Astrocyte (in vitro differentiated cells and primary cell): ENCODE results near the gene PTPRU. TPM values are rescaled to one million over a fixed set of nuclear protein-coding genes. Genes with fewer than 3 reads are reported as not detected.

Source experiments
- DNase-seq: peaks from one replicate; pipeline ENCODE4 v3.0.0-alpha.2; 2010; ENCODE audit warnings: low read depth
- FAIRE-seq: peaks from 2 replicates; lab custom pipeline; 2011; peaks lifted over from hg19 to GRCh38; lab: Jason Lieb, UNC
- H2AFZ ChIP-seq: 2 replicates; pipeline ENCODE4 v1.6.0; 2012; ENCODE audit warnings: low read depth, low read length, inconsistent platforms
- H3K27ac ChIP-seq: 2 replicates; pipeline ENCODE4 v1.5.1; 2011; ENCODE audit warnings: low read depth, low read length, inconsistent platforms
- H3K27me3 ChIP-seq: 2 replicates; pipeline ENCODE4 v1.6.0; 2011; ENCODE audit warnings: low read length, inconsistent platforms; ENCODE audit not compliant: insufficient read depth
- H3K36me3 ChIP-seq: 2 replicates; pipeline ENCODE4 v1.5.1; 2011; ENCODE audit warnings: low read length, inconsistent platforms; ENCODE audit not compliant: insufficient read depth
- H3K4me1 ChIP-seq: 2 replicates; pipeline ENCODE4 v1.5.1; 2011; ENCODE audit warnings: low read length, inconsistent platforms; ENCODE audit not compliant: insufficient read depth
- H3K4me2 ChIP-seq: 2 replicates; pipeline ENCODE4 v1.6.0; 2012; ENCODE audit warnings: low read length, inconsistent platforms
- H3K4me3 ChIP-seq: 2 replicates; pipeline ENCODE4 v1.5.1; 2011; ENCODE audit warnings: low read depth, mild to moderate bottlenecking, low read length, inconsistent platforms; ENCODE audit not compliant: insufficient read depth
- H3K79me2 ChIP-seq: 2 replicates; pipeline ENCODE4 v1.6.0; 2012; ENCODE audit warnings: mild to moderate bottlenecking, low read length, inconsistent platforms; ENCODE audit not compliant: insufficient read depth
- H3K9ac ChIP-seq: 2 replicates; pipeline ENCODE4 v1.6.0; 2012; ENCODE audit warnings: mild to moderate bottlenecking, low read length, inconsistent platforms
- H3K9me3 ChIP-seq: 2 replicates; pipeline ENCODE4 v1.5.1; 2012; ENCODE audit warnings: low read depth, mild to moderate bottlenecking, low read length, inconsistent platforms; ENCODE audit not compliant: insufficient read depth
- H4K20me1 ChIP-seq: 2 replicates; pipeline ENCODE4 v1.6.0; 2012; ENCODE audit warnings: low read length, inconsistent platforms; ENCODE audit not compliant: insufficient read depth
- H3K27ac Mint-ChIP-seq: one replicate; pipeline ENCODE4 v1.8.0; 2021; ENCODE audit warnings: mild to moderate bottlenecking, mixed read lengths; ENCODE audit not compliant: unreplicated experiment
- H3K27me3 Mint-ChIP-seq: one replicate; pipeline ENCODE4 v1.8.0; 2021; ENCODE audit warnings: low read depth, mixed read lengths; ENCODE audit not compliant: unreplicated experiment
- H3K36me3 Mint-ChIP-seq: one replicate; pipeline ENCODE4 v1.8.0; 2021; ENCODE audit warnings: low read depth, mixed read lengths; ENCODE audit not compliant: unreplicated experiment
- H3K4me1 Mint-ChIP-seq: one replicate; pipeline ENCODE4 v1.8.0; 2021; ENCODE audit warnings: low read depth, mixed read lengths; ENCODE audit not compliant: unreplicated experiment
- H3K4me3 Mint-ChIP-seq: one replicate; pipeline ENCODE4 v1.8.0; 2021; ENCODE audit warnings: mild to moderate bottlenecking, moderate library complexity, mixed read lengths; ENCODE audit not compliant: unreplicated experiment
- H3K9me3 Mint-ChIP-seq: one replicate; pipeline ENCODE4 v1.8.0; 2021; ENCODE audit warnings: mild to moderate bottlenecking, mixed read lengths; ENCODE audit not compliant: unreplicated experiment
- CTCF ChIP-seq: IDR thresholded peaks from 2 replicates; pipeline ENCODE4 v1.5.1; 2011; ENCODE audit warnings: low read depth, mild to moderate bottlenecking, inconsistent platforms, low read length, moderate library complexity; ENCODE audit not compliant: insufficient read depth
- EZH2 ChIP-seq: IDR thresholded peaks from 2 replicates; pipeline ENCODE4 v1.6.1; 2012; ENCODE audit warnings: mild to moderate bottlenecking, low read length, inconsistent platforms; ENCODE audit not compliant: insufficient read depth
- total RNA-seq: library from RNA; stranded (reverse); gene quantifications from 2 replicates; pipeline ENCODE4 v1.2.1, GENCODE V29; 2021

PTPRU gene
- total RNA-seq, 1 donor from 2014 or later = 36.6 TPM

DNA sequence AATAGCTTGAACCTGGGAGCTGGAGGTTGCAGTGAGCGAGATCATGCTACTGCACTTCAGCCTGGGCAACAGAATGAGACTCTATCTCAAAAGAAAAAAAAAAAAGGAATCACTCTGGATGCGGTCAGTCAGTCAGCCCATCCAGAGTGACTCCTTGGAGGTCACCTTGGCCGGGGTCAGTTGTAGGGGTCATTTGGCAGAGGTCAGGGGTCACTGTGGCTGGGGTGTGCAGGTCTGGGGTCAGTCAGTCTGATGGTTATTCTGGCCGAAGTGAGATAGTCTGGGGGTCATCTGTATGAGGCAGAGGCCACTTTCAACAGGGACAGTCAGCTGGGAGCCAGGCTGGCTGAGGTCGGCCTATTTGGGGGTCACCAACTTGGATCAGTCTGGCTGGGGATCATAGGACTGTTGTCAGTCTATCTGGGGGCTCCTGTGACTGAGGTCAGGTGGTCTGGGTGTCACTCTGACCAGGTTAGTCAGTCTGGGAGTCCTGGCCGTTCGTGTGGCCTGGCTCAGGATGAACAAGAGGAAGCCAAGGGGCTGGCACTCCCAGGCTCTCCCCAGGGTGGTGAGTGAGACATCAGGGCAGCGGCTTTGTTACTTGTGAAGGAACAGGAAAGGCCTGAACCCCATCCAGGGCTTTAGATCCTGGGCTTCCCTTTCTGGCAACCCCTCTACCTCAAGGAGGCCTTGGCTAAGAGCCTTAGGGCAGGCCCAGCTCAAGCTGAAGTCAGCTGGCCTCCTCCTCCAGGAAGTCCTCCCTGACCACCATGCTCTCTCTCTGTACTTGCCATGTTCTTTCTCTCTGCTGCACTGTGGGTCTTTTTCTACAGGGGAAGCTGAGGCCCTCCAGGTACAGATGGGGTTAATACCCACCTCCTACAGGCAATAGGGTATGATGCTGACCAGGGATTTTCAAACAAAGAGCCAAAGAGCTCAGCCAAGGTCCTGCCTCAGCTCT is 15.1 kb downstream of the PTPRU start:
- Histone ChIP-seq H3K79me2 (peaks cover 26% of the 10 kb centered on the region), H2AFZ (no peak overlapping the region), H3K4me3 (no peak overlapping the region), H4K20me1 (no peaks in the 10 kb centered on the region), H3K27ac (no peak overlapping the region), H3K9ac (no peak overlapping the region), H3K9me3 (no peaks in the 10 kb centered on the region), H3K4me1 (peaks cover 30% of the 10 kb centered on the region), H3K4me2 (no peak overlapping the region), H3K27me3 (no peaks in the 10 kb centered on the region), H3K36me3 (no peaks in the 10 kb centered on the region)
- Mint-ChIP-seq H3K36me3 (peaks cover 7% of the 10 kb centered on the region), H3K4me3 (no peak overlapping the region), H3K9me3 (no peaks in the 10 kb centered on the region), H3K27ac (no peak overlapping the region), H3K4me1 (peaks cover 30% of the 10 kb centered on the region), H3K27me3 (peaks cover 12% of the 10 kb centered on the region)
- no peak for FAIRE-seq
- DNase-seq = no peak
- TF ChIP-seq CTCF = no peak
- TF ChIP-seq EZH2 = no peak

DNA sequence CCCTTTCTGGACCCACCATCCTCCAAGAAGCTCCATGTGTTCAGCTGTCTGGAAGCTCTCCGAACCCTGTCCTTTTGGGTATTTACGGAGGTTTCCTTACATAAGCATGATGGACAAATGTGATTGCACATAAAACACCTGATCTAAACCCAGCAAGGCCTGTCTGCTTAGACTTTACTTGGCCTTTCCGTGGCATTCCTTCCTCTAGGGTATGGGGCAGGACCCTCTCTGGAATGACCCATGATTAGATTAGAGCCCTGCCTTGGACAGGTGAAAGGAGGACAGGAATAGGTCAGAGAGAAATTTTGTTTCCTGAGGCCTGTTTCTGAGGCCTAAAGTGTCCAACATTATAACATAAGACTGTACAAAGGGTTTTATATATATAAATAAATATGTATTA is 16.9 kb downstream of the PTPRU start:
- Mint-ChIP-seq H3K9me3 (no peaks in the 10 kb centered on the region), H3K27me3 (peaks cover 13% of the 10 kb centered on the region), H3K27ac (no peak overlapping the region), H3K4me1 (peaks cover 41% of the 10 kb centered on the region), H3K4me3 (no peak overlapping the region), H3K36me3 (peaks cover 4% of the 10 kb centered on the region)
- FAIRE-seq (no peak), DNase-seq (no peak)
- H3K36me3 ChIP-seq = no peaks in the 10 kb centered on the region
- no peaks in the 10 kb centered on the region for H3K9me3 ChIP-seq
- no peak overlapping the region for H3K9ac ChIP-seq
- H3K27ac ChIP-seq = no peak overlapping the region
- no peak overlapping the region for H2AFZ ChIP-seq
- no peak overlapping the region for H3K4me3 ChIP-seq
- H3K4me2 ChIP-seq = no peak overlapping the region
- TF ChIP-seq CTCF = no peak
- no peak for TF ChIP-seq EZH2
- peaks cover 8% of the 10 kb centered on the region for H4K20me1 ChIP-seq
- no peaks in the 10 kb centered on the region for H3K27me3 ChIP-seq
- H3K79me2 ChIP-seq = peaks cover 13% of the 10 kb centered on the region
- H3K4me1 ChIP-seq = peaks cover 46% of the 10 kb centered on the region

GRCh38 chr1:29254346-29254745 is 18.0 kb downstream of the PTPRU start:
- Histone ChIP-seq H3K4me2 (no peak overlapping the region), H3K27me3 (no peaks in the 10 kb centered on the region), H3K36me3 (no peaks in the 10 kb centered on the region), H3K9me3 (no peaks in the 10 kb centered on the region), H2AFZ (no peak overlapping the region), H4K20me1 (peaks cover 14% of the 10 kb centered on the region), H3K27ac (no peak overlapping the region), H3K79me2 (peaks cover 6% of the 10 kb centered on the region), H3K9ac (no peak overlapping the region), H3K4me3 (no peak overlapping the region), H3K4me1 (peaks cover 45% of the 10 kb centered on the region)
- DNase-seq = peak; percentile 41
- peaks cover 34% of the 10 kb centered on the region for H3K4me1 Mint-ChIP-seq
- H3K4me3 Mint-ChIP-seq = no peak overlapping the region
- H3K9me3 Mint-ChIP-seq = no peaks in the 10 kb centered on the region
- H3K27ac Mint-ChIP-seq = no peak overlapping the region
- H3K27me3 Mint-ChIP-seq = peaks cover 13% of the 10 kb centered on the region
- no peak for TF ChIP-seq CTCF
- H3K36me3 Mint-ChIP-seq = peaks cover 4% of the 10 kb centered on the region
- FAIRE-seq = no peak
